Measurements from ENCODE around the gene CGRRF1.

Gene CGRRF1

DNA sequence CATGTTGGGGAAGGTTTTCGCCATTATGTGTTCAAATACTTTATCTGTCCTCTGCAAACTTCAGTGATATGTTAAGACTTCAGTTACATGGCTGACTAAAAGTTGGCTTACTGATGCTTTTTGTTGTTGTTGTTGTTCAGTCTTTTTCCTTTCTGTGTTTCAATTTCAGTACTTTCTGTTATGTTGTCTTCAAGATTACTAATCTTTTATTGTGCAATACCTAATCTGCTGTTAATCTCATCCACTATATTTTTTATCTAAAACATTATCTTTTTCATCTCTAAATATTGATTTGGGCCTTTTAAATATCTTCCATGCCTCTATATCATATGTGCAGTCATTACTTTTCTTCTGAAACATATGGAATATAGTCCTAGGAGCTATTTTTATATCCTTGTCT is 7.0 kb downstream of the CGRRF1 start:
- ATAC-seq (ENCODE audit: low read depth) (no peak), DNase-seq (ENCODE audit: low spot score) (no peak)
- H3K9me3 ChIP-seq (ENCODE audit: severe bottlenecking): peaks cover 8% of the 10 kb centered on the region
- TF ChIP-seq, protein P1, sequence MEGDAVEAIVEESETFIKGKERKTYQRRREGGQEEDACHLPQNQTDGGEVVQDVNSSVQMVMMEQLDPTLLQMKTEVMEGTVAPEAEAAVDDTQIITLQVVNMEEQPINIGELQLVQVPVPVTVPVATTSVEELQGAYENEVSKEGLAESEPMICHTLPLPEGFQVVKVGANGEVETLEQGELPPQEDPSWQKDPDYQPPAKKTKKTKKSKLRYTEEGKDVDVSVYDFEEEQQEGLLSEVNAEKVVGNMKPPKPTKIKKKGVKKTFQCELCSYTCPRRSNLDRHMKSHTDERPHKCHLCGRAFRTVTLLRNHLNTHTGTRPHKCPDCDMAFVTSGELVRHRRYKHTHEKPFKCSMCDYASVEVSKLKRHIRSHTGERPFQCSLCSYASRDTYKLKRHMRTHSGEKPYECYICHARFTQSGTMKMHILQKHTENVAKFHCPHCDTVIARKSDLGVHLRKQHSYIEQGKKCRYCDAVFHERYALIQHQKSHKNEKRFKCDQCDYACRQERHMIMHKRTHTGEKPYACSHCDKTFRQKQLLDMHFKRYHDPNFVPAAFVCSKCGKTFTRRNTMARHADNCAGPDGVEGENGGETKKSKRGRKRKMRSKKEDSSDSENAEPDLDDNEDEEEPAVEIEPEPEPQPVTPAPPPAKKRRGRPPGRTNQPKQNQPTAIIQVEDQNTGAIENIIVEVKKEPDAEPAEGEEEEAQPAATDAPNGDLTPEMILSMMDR (IDR thresholded peaks at IDR 0.05; ENCODE audit: poor library complexity, severe bottlenecking): no peak
- no peak overlapping the region for H3K4me3 ChIP-seq (ENCODE audit: severe bottlenecking)
- H3K36me3 ChIP-seq (ENCODE audit: low read depth): peaks cover 15% of the 10 kb centered on the region
- no peaks in the 10 kb centered on the region for H3K4me1 ChIP-seq (ENCODE audit: insufficient read depth, poor library complexity, severe bottlenecking)
- H3K27ac ChIP-seq (ENCODE audit: poor library complexity, severe bottlenecking): no peak overlapping the region
- no peaks in the 10 kb centered on the region for H3K27me3 ChIP-seq (ENCODE audit: insufficient read depth, poor library complexity, severe bottlenecking)

DNA sequence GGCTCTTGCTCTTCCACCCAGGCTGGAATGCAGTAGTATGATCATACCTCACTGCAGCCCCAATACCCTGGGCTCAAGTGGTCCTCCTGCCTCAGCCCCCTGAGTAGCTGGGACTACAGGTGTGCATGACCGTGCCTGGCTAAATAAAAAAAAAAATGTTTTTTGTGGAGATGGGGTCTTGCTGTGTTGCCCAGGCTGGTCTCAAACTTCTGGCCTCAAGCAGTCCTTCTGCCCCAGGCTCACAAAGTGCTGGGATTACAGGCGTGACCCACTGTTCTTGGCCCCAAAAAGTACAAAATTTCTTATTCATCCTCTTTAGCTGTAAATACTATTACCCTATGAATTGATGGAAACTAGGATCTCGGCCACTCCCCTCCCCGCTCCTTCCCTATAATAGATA is 14.7 kb downstream of the CGRRF1 start:
- Histone ChIP-seq H3K36me3 (ENCODE audit: low read depth) (peaks cover 30% of the 10 kb centered on the region), H3K27ac (ENCODE audit: poor library complexity, severe bottlenecking) (no peak overlapping the region), H3K27me3 (ENCODE audit: insufficient read depth, poor library complexity, severe bottlenecking) (no peaks in the 10 kb centered on the region), H3K4me3 (ENCODE audit: severe bottlenecking) (no peak overlapping the region), H3K4me1 (ENCODE audit: insufficient read depth, poor library complexity, severe bottlenecking) (peaks cover 1% of the 10 kb centered on the region), H3K9me3 (ENCODE audit: severe bottlenecking) (no peaks in the 10 kb centered on the region)
- TF ChIP-seq, protein P1 (IDR thresholded peaks at IDR 0.05; ENCODE audit: poor library complexity, severe bottlenecking): no peak
- ATAC-seq (ENCODE audit: low read depth) (no peak), DNase-seq (ENCODE audit: low spot score) (no peak)

DNA sequence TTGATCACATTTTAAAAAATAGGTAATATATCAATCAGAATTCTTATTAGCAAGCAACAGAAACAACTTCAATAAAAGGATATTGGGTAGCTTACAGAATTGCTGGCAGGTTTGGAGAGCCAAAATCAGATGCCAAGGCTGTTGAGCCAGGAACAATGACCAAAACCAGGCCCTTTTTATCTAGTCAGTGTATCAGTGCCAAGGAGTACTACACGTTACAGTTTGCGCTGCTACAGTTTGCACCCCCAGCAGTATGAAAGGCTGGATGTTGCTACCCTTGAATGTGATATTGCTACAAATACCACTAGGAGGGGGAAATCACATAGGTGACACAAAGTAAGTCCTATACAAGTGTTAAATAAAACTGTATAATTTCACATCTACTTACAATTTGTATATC is 19.3 kb downstream of the CGRRF1 start:
- no peak overlapping the region for H3K27ac ChIP-seq (ENCODE audit: poor library complexity, severe bottlenecking)
- no peak for DNase-seq (ENCODE audit: low spot score)
- TF ChIP-seq, protein P1 (IDR thresholded peaks at IDR 0.05; ENCODE audit: poor library complexity, severe bottlenecking): no peak
- no peaks in the 10 kb centered on the region for H3K27me3 ChIP-seq (ENCODE audit: insufficient read depth, poor library complexity, severe bottlenecking)
- ATAC-seq (ENCODE audit: low read depth): no peak
- no peak overlapping the region for H3K4me3 ChIP-seq (ENCODE audit: severe bottlenecking)
- H3K9me3 ChIP-seq (ENCODE audit: severe bottlenecking): no peaks in the 10 kb centered on the region
- peaks cover 15% of the 10 kb centered on the region for H3K36me3 ChIP-seq (ENCODE audit: low read depth)
- H3K4me1 ChIP-seq (ENCODE audit: insufficient read depth, poor library complexity, severe bottlenecking): peaks cover 3% of the 10 kb centered on the region

DNA sequence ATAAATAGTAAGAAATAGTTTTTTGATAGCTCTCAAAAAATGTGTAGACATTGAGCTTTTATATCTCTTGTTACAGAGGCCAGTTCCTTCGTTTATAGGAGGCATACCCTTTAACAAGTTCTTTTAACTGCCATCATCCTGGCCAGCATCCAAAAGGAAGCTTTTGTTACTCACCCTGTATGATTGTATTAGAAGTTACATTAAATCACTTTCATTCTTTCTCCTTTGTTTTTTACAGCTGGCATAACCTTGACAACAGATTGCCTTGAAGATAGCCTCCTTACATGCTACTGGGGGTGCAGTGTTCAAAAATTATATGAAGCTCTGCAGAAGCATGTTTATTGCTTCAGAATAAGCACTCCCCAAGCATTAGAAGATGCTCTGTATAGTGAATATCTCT is 20.1 kb downstream of the CGRRF1 start:
- ATAC-seq (ENCODE audit: low read depth) (peak; percentile 72), DNase-seq (ENCODE audit: low spot score) (no peak)
- peaks cover 3% of the 10 kb centered on the region for H3K4me1 ChIP-seq (ENCODE audit: insufficient read depth, poor library complexity, severe bottlenecking)
- H3K4me3 ChIP-seq (ENCODE audit: severe bottlenecking): no peak overlapping the region
- no peak overlapping the region for H3K27ac ChIP-seq (ENCODE audit: poor library complexity, severe bottlenecking)
- peaks cover 15% of the 10 kb centered on the region for H3K36me3 ChIP-seq (ENCODE audit: low read depth)
- H3K27me3 ChIP-seq (ENCODE audit: insufficient read depth, poor library complexity, severe bottlenecking): no peaks in the 10 kb centered on the region
- no peaks in the 10 kb centered on the region for H3K9me3 ChIP-seq (ENCODE audit: severe bottlenecking)
- TF ChIP-seq, protein P1 (IDR thresholded peaks at IDR 0.05; ENCODE audit: poor library complexity, severe bottlenecking): no peak

DNA sequence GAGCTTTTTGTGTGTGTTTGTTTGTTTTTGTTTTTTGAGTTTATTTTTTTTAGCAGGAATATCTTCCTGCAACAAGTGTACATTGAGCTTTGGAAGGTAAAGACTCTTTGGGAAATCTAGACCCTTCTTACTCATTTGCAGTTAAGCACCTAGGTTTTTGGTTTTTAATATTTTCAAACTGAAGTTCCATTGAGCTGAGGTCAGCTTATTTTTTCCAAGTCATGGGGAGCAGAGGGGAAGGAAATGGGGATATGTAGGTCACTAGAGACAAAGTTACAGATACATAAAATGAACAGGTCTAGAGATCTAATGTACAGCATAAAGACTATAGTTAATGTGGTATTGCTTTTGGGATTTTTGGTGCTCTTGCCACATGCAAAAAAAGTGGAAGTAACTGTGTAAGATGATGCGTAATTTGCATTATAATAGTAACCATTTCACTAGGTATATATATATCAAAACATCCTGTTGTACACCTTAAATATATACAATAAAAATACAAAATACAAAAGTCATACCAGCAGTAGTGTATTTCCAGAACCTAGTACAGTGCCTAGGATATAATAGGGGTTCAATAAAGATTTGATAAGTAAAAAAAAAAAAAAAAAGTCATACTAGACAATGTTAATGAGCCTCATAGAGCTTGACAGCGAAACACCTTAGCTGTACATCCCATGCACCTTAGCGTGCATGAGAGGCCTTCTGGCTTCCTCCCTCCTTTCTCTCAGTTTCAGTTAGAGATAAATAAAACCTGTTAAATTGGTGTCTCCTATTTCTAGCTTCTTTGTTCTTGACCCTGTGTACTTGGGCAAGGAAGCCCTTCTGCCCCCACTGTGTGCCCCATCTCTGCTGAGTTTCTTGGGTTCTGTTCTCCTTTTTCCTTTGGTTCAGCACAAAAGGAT is 22.7 kb downstream of the CGRRF1 start:
- no peaks in the 10 kb centered on the region for H3K9me3 ChIP-seq (ENCODE audit: severe bottlenecking)
- no peak overlapping the region for H3K27ac ChIP-seq (ENCODE audit: poor library complexity, severe bottlenecking)
- TF ChIP-seq, protein P1 (IDR thresholded peaks at IDR 0.05; ENCODE audit: poor library complexity, severe bottlenecking): no peak
- peaks cover 3% of the 10 kb centered on the region for H3K4me1 ChIP-seq (ENCODE audit: insufficient read depth, poor library complexity, severe bottlenecking)
- ATAC-seq (ENCODE audit: low read depth): no peak
- H3K4me3 ChIP-seq (ENCODE audit: severe bottlenecking): no peak overlapping the region
- DNase-seq (ENCODE audit: low spot score): no peak
- H3K27me3 ChIP-seq (ENCODE audit: insufficient read depth, poor library complexity, severe bottlenecking): no peaks in the 10 kb centered on the region
- peaks cover 9% of the 10 kb centered on the region for H3K36me3 ChIP-seq (ENCODE audit: low read depth)
